GM13976 (cell line): ENCODE measurements around the gene MKRN1.

Experiments used
- DNase-seq: peaks from one replicate; pipeline ENCODE4 v3.0.0; 2012; ENCODE audit warnings: low spot score
- CTCF ChIP-seq: IDR thresholded peaks from 2 replicates; pipeline ENCODE4 v1.5.1; 2012; ENCODE audit warnings: borderline replicate concordance, mild to moderate bottlenecking; ENCODE audit not compliant: insufficient read depth; ENCODE audit errors: extremely low read depth, missing control alignments, control extremely low read depth
- in situ Hi-C: fragments of 300-500 bp; cut with MboI; formaldehyde crosslinking; loops from one replicate; pipeline ENCODE4 v1.12.0; 2022; ENCODE audit warnings: low sequenced_read_pairs, mixed read lengths, inconsistent platforms; ENCODE audit not compliant: unreplicated experiment

MKRN1 gene

GRCh38 chr7:140479062-140479738, at the start of gene MKRN1:
Gene MKRN1, minus strand, starts transcription at chr7:140479505. Its CDS starts 161 bp downstream, at chr7:140479344.
- TF ChIP-seq CTCF = no peak
- in situ Hi-C loops = no loop called here
- peak; percentile 95 for DNase-seq

GRCh38 chr7:140526787-140527664, 47.7 kb upstream of the MKRN1 start:
- no peak for DNase-seq
- TF ChIP-seq CTCF = no peak
- in situ Hi-C loops = no loop called here

GRCh38 chr7:140526214-140526613, 46.9 kb upstream of the MKRN1 start:
- DNase-seq = no peak
- in situ Hi-C loops = no loop called here

GRCh38 chr7:140525743-140526142, 46.4 kb upstream of the MKRN1 start:
- DNase-seq = no peak
- in situ Hi-C loops = no loop called here
- TF ChIP-seq CTCF = no peak

More at GRCh38 chr7:140526214-140526613, 46.9 kb upstream of the MKRN1 start:
- no peak for TF ChIP-seq CTCF

GRCh38 chr7:140521421-140521820, 42.1 kb upstream of the MKRN1 start:
- DNase-seq = no peak
- in situ Hi-C loops = loop anchor here (25.0 kb wide), 1 partner anchor 491 kb away; the partner anchor contains the start of gene MRPS33
- no peak for TF ChIP-seq CTCF

- no peak for TF ChIP-seq CTCF
- DNase-seq = no peak
- in situ Hi-C loops = loop anchor here (5.0 to 25.0 kb wide), 2 partner anchors 138 to 493 kb away; partner anchors contain the start of gene MRPS33
Observed at GRCh38 chr7:140519007-140519399, 39.7 kb upstream of the MKRN1 start.
